Measurements from ENCODE around the gene CCNQ. TPM values are rescaled to one million over a fixed set of nuclear protein-coding genes. Genes with fewer than 3 reads are reported as not detected.

Gene CCNQ
- total RNA-seq, 1 experiment from 2014 or later = 73.2 TPM

DNA sequence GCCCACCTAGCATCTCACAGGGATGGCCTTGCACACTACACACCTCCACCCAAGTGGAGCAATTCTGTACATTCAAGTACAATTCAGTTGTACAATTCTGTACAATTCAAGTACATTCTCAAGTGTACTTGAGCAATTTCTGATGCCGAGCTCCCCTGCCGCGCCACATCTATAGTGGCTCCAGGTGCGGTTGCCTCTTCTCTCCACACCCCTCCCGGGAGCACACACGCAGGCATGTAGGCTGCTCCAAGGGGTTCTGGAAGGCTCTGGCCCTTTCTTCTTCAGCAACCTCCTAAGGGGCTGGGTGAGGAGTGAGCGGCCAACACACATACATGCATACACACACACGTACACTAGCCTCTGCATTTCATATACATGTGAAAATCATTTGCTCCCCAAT, 29.2 kb upstream of the CCNQ start:
- no peaks in the 10 kb centered on the region for H3K27me3 ChIP-seq
- no peak overlapping the region for H3K4me3 ChIP-seq
- no peaks in the 10 kb centered on the region for H3K36me3 ChIP-seq
- no peak for DNase-seq
- H3K9me3 ChIP-seq = no peaks in the 10 kb centered on the region

DNA sequence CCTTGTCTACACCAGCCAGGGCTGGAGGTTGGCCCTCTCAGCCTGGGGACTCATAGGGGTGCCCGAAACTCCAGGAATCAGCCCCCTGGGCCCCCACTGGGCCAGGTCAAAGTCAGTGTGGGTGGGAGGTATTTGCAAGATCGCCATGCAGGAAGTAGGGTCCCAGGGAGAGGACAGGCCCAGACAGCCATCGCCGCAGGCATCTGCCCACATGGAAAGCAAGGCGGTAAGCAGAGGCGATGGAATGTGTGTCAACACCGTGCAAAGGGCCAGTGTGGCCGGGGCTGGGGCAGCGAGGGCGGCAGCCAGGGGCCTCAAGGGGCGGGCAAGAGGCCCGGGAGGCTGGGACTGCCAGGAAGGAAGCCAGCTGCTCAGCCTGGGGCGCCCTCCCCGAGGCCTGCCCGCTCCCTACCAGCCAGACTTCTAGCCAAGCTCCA, 28.8 kb upstream of the CCNQ start:
- no peak for DNase-seq
- Histone ChIP-seq H3K4me3 (no peak overlapping the region), H3K27me3 (no peaks in the 10 kb centered on the region), H3K36me3 (no peaks in the 10 kb centered on the region), H3K9me3 (no peaks in the 10 kb centered on the region)

DNA sequence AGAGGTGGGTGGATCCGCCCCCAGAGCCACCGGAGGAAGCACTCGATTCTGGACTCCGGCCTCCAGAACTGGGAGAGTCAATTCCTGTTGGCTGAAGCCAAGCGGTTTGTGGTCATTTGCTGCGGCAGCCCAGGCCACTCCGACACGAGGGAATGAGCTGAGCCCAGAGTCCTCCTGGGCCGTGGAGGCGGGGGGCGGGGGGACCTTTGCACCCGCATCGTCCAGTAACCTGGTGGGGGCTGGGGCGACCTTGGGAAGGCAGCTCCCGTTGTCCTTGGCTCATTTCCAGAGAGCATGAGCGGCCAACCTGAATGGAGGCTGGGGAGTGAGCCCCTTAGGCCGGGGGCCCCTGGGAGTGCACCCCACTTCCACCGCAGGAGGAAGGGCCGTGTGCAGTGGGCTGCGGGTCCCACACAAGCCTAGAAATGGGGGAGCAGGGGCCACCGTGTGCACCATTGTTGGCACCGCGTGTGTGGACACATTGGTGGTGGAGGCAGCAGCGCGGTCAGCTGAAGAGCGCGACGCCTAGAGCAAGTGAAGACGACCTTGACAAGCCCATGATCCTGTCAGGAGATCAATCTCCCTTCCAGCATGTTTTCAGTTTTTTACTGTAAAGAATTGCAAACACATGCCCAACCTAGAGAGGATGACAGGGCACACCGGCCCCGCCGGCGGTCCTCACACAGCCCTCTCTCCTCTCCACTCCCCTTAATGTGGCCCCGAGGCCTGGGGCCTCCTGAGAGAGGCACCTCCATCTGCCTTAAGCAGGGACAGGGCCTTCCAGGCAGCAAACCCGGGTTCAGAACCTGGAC, 28.1 kb upstream of the CCNQ start:
- Histone ChIP-seq H3K27me3 (no peaks in the 10 kb centered on the region), H3K9me3 (no peaks in the 10 kb centered on the region), H3K36me3 (no peaks in the 10 kb centered on the region), H3K4me3 (no peak overlapping the region)
- no peak for DNase-seq

DNA sequence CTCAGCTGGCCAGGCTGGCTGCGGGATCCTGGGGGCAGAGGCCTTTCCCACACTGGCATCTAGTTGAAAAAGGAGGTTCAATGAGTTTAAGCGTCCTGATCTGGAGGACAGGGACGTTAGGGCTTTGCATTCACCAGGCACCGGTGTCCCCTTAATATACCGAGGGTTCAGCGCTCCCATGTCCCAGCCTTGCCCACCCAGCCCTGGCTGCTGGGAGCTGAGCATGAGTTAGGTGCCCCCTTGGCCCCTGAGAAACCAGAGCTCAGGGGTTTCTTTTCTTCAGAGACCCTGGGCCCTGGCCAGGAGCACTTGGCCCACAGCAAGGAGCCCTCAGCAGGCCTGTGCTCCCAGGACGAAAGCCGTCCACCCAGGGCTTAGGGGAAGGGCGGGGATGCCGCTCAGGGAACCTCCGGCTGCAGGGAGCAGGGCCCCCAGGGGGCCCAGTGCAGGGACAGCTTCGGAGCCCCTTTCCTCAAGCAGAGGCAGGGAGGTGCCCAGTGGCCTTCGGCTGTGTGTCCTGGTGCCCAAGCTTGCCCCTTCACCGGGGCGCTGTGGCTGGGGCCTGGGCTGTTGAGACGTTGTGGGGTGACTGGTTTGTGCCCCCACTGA, 27.2 kb upstream of the CCNQ start:
- Histone ChIP-seq H3K27me3 (no peaks in the 10 kb centered on the region), H3K36me3 (no peaks in the 10 kb centered on the region), H3K9me3 (no peaks in the 10 kb centered on the region), H3K4me3 (no peak overlapping the region)
- no peak for DNase-seq

DNA sequence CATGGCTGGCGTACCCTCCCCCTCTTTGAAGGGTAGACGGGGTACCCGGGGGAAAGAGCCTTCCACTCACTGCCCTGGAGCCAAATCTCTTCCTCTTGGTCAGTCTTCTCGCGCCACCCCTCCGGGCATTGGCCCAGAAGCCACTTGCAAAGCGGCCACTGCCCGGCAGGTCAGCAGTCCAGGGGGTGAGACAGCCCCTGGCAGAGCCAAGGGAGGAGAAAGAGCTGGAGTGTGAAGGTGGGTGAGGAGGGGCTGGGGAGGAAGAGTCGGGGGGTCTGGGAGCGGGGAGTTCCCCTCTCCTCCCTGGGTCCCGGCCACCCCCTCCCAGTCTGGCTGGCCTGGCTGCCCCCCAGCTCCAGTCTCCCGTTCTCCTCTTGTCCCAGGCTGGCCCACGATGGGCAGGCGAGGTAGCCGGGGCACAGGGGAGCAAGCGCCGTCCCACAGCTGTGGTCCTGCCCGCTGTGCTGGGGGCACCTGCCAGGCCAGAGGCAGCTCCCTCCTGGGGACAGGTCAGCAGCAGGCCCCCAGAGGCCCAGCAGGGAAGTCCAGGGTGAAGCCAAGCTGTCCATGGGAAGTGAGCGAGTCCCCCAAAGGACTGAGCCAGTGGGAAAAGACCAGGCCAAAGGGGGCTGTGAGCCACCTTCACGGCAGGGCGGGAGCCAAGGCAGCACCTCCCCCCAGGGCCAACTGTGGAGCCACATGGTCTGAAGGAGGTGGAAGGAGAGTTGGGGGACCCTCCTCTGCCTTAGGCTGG, 26.5 kb upstream of the CCNQ start:
- no peaks in the 10 kb centered on the region for H3K9me3 ChIP-seq
- no peaks in the 10 kb centered on the region for H3K36me3 ChIP-seq
- H3K27me3 ChIP-seq = no peaks in the 10 kb centered on the region
- no peak for DNase-seq
- no peak overlapping the region for H3K4me3 ChIP-seq

DNA sequence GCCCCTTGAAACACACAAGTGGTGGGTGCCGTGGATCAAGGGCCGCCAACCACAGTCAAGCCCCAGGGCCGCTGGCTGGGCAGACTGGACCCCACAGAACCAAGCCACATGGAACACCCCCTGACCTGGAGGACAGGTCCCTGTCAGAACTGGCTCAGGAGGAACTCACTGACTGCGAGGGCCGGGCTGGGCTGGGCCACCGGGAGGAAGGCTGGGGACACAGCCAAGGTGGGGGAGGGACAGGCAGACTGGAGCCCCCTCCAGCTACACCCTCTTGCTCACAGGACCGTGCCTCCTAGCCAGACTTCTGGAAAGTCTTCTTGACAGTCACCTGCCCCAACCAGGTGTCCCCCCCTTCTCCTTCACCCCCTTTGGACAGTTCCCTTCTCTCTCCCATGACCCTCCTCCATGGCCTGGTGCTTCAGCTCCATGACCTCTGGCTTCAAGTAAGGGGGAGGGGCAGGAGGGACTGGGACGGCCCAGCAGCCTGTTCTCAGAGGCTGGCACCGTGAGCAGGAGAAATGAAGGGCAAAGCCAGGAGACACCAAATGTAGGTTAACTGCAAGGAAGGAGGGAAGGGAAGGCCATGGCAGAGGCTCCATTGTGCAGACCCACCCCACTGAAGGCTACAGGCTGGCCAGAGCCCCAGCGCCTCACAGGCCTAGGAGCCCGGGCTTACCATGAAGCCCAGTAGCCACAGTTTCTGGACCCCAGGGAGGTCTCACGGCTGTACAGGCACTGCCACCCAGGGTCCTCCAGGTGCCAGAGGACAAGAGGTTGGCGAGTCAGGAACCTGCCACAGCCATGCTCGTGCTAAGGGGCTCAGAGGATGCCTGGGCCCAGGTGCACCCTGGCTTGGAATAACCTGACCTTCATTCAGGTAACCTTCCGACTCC, 25.5 kb upstream of the CCNQ start:
- Histone ChIP-seq H3K36me3 (no peaks in the 10 kb centered on the region), H3K4me3 (no peak overlapping the region), H3K27me3 (no peaks in the 10 kb centered on the region), H3K9me3 (no peaks in the 10 kb centered on the region)
- DNase-seq = no peak

DNA sequence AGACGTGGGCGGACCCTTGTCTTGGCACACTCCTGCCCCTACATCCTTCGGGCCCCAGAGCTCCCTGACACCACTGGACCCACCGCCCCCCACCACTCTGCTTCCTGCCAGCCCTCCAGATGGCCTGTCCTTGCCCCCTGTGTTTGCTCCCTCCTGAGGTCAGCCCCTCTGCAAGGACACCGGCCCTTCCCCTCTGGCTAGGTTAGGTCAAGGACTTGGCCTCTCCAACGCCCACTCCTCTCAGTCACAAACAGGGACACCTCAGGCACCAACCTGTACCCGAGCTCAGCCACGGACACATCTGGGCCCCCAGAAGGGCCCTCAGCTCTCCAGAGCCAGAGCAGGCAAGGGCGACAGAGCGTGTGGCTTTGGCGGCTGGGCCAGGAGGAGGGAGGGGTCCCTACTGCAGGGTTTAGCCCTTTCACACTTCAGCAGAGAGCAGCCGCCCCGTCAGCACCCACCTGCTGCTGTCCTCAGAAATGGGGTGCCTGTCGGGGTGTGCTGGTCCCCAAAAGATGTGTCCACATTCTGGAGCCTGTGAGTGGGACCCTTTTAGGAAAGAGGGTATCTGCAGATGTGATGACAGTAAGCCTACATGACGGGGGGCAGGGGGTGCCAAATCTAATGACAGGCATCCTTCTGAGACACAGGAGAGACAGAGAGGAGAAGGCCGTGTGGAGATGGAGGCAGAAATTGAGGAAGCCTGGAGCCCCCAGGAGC, 24.5 kb upstream of the CCNQ start:
- Histone ChIP-seq H3K4me3 (no peak overlapping the region), H3K9me3 (no peaks in the 10 kb centered on the region), H3K27me3 (no peaks in the 10 kb centered on the region), H3K36me3 (no peaks in the 10 kb centered on the region)
- no peak for DNase-seq

DNA sequence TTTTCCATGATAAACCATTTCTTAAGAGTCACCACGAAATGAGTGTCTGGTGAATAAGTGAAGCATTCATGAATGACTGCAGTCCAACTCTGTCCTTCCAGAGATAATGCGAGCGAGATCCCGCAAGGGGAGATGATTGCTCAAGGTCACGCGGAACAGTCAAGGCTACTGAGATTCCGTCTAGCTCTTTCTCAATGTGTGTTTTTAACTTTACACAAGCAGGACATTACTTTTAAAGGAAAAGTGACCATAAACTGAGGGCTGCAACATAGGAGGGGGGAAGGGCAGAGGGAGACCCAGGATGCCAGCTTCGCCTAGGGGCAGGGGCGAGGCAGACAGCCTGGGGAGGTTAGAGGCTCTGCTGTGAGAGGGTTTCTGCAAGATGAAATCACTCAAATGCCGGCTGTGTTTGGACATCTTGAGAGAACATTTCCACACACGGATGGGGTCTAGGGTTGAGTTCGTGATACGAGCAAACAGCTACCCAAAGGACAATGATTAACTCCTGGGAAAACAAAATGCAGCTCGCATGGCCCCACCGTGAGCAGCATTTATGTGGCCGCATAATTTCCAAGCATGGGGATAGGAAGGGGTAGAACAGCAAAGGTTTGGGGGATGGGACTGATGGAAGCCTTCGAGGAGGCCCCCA, 23.8 kb upstream of the CCNQ start:
- DNase-seq = no peak
- no peaks in the 10 kb centered on the region for H3K27me3 ChIP-seq
- no peak overlapping the region for H3K4me3 ChIP-seq
- H3K9me3 ChIP-seq = no peaks in the 10 kb centered on the region
- H3K36me3 ChIP-seq = no peaks in the 10 kb centered on the region

DNA sequence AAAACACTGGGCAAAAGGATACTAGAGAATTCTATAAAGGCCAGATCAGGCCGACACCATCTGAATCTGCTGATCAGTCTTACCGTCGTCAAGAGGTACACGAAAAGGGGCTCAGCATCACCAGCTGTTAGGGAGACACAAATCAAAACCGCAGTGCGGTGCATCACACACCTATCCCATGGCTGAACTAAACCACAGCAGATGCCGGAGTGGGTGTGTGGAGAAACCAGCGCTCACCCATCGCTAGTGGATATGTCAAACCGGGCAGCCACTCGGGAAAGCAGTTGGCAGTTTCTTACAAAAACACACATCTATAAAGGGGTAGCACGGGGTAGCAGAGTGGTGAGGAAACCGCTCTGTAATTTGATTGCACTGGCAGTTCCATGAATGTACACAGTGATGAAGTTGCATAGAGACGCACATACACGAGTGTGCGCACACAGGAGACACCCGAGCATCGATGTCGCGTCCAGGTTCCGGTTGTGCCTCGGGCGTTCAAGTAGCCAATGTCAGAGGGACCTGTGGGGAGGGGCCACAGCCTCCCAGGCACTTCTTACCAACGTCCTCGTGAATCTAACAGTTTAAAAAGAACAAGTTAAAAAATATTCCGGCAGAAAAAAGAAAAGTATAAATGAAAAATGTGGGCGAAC, 23.1 kb upstream of the CCNQ start:
- H3K9me3 ChIP-seq = no peaks in the 10 kb centered on the region
- DNase-seq = no peak
- no peaks in the 10 kb centered on the region for H3K27me3 ChIP-seq
- no peak overlapping the region for H3K4me3 ChIP-seq
- no peaks in the 10 kb centered on the region for H3K36me3 ChIP-seq

DNA sequence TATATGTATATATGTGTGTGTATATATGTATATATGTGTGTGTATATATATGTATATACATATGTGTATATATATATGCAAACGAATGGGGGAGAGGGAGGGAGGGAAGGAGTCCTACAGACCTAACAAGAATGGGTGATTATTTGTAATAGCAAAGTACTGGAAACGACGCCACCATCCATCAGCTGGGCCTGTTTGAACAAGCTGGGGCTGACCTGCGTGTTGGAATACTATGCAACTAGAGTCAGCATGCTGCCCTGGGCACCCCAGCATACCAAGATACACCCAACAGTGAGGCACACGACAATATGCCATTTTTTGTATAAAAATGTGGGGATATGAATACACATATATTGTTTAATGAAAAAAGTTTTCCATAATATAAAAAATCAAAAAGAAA, 21.6 kb upstream of the CCNQ start:
- no peak overlapping the region for H3K4me3 ChIP-seq
- no peaks in the 10 kb centered on the region for H3K9me3 ChIP-seq
- H3K27me3 ChIP-seq = no peaks in the 10 kb centered on the region
- H3K36me3 ChIP-seq = no peaks in the 10 kb centered on the region
- DNase-seq = no peak

DNA sequence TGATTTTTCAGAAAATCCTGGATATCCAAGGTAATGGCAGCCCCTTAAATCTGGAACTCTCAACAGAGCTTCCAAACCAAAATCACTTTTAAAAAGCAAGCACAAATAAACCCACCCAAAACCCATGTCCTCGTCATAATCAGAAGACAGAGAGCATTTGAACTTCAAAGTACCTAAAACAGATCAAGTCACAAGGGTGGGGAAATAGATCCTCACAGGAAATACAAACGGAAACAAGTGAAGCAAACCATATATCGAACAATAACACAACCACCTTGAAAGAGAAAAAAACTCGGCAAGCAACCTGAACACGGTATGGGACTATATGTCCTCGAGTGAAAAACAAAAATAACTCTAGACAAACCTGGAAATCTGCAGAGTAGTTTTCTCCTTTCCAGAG, 15.9 kb upstream of the CCNQ start:
- no peak for DNase-seq
- no peak overlapping the region for H3K4me3 ChIP-seq
- no peaks in the 10 kb centered on the region for H3K9me3 ChIP-seq
- peaks cover 3% of the 10 kb centered on the region for H3K27me3 ChIP-seq
- H3K36me3 ChIP-seq = no peaks in the 10 kb centered on the region

DNA sequence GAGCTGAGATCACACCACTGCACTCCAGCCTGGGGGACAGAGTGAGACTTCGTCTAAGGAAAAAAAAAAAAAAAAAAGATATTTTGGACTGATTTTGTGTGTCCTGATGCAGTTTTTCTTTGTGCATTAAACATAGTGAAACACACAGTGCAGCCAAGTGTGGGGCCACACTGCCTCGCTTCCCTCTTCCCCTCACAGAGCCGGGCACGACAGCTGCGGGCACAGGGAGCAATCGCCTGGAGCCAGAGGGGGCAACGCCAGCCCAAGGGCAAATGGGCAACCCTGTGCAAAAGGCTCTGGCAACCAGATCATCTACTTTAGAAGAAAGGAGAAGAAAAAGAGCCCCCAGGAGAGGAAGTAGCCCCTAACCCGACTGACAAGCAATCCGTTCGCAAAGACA, 13.5 kb upstream of the CCNQ start:
- Histone ChIP-seq H3K27me3 (peaks cover 3% of the 10 kb centered on the region), H3K4me3 (no peak overlapping the region), H3K9me3 (no peaks in the 10 kb centered on the region), H3K36me3 (no peaks in the 10 kb centered on the region)
- DNase-seq = no peak

DNA sequence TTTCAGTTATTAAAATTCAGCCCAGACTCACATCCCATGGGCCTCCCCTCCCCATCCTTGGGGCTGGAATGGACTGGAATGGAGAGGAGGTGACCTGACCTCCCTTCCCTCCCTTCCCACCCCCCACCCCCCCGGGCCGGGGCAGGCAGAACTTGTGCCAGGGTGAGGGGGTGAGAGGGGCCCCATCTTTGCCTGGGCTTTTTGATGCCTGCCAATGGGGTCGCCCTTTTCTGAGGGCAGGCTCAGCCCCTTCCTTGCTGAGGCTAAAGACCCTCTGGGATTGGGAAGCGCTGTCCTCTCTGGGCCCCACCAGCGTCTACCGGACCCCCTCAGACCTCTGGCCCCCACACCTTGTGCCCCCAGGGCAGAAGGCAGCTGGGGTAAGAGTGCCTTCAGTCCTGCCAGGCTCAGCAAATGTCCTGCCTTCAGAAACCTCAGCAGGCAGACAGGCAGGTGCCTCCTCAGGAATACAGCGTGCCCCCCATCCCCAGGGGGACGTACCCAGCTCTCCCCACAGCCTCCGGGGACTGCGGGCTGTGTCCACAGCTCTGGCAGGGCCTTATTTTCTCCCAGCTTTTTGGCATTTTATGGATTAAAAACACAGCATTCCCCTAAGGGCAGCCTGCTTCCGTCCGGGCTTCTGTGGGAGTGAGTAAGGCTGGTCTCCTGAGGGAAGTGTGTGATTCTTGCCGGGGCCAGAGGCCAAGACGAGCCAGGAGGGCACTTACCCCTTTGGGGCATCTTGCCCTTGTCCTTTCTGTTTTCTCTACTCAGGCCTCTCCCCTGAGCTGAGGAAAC, 12.6 kb upstream of the CCNQ start:
- no peak for DNase-seq

DNA sequence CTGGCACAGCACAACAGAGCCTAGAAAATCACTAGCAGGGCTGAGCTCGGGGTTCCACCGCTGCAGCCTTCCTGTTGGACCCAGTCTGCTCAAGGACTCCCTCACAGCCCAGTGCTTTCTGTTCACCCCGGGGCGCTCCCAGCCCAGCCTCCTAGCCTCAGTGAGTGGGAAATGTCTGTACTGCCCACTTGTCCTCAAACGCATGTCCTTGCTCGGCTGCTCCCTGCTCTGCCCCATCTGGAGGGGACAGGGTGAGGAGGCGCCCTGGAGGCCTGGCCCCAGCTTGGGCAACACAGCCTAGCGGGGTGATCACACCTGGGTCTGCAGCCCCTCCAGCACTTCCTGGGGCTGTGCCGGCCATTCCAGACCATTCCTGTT, 11.9 kb upstream of the CCNQ start:
- H3K9me3 ChIP-seq = no peaks in the 10 kb centered on the region
- no peak for DNase-seq
- peaks cover 3% of the 10 kb centered on the region for H3K27me3 ChIP-seq
- H3K4me3 ChIP-seq = no peak overlapping the region
- no peaks in the 10 kb centered on the region for H3K36me3 ChIP-seq

More for the DNA sequence above, 12.6 kb upstream of the CCNQ start:
- Histone ChIP-seq H3K4me3 (no peak overlapping the region), H3K27me3 (peaks cover 3% of the 10 kb centered on the region), H3K36me3 (no peaks in the 10 kb centered on the region), H3K9me3 (no peaks in the 10 kb centered on the region)

Measured in MG63 (cell line).